ENCODE results near the gene DCLK1. TPM values are rescaled to one million over a fixed set of nuclear protein-coding genes. Genes with fewer than 3 reads are reported as not detected.

DCLK1 gene
- total and polyA plus RNA-seq, 10 donors: 2.0 to 22.1 (median 11.7) TPM

GRCh38 chr13:35953537-35954206 is 177.5 kb downstream of the DCLK1 start:
- Histone ChIP-seq H3K4me1 (no peaks in the 10 kb centered on the region), H3K36me3 (no peaks in the 10 kb centered on the region), H3K27ac (peak overlapping the region in 1 of 8 donors; percentile 22), H3K4me3 (peak overlapping the region in 3 of 8 donors; percentile 10 to 50 (median 18)), H3K9me3 (no peaks in the 10 kb centered on the region), H3K27me3 (replicated peaks in 1 of 7) (no peaks in the 10 kb centered on the region)
- intact Hi-C loops (cut with DNase I; ENCODE audit: low total_unique reads): no loop called here
- WGBS, 5 donors: 10 to 13% (median 11%) methylated on average over 12 of the region's 12 CpGs
- DNase-seq: no peak
- TF ChIP-seq CTCF (IDR thresholded peaks at IDR 0.05 in 8 of 11, conservative IDR thresholded peaks at IDR 0.05 in 3 of 11) (peak in 6 of 11 experiments; percentile 31 to 48 (median 38)), POLR2A (IDR thresholded peaks at IDR 0.05) (no peak), POLR2AphosphoS5 (IDR thresholded peaks at IDR 0.05) (peak in 1 of 3 donors; percentile 18)

DNA sequence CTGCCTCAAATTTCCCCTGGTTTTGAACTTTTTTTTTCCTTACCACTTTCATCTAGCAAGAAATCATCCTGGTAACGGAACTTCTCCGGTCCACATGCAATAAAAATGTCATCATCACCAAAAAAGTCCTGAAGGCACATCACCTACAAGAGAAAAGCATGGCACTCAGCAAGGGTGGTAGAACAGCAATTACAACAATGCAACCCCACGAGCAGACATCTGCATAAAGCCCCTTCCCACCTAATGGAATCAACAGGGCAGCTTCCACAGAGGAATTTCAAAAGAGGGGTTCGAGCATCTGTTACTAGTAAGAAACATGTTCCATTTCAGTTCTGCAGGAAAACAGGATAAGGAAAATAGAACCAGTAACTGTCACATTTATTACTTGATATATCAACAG is 183.9 kb downstream of the DCLK1 start:
- no peaks in the 10 kb centered on the region for H3K27me3 ChIP-seq (replicated peaks in 1 of 7)
- TF ChIP-seq POLR2AphosphoS5 (IDR thresholded peaks at IDR 0.05) (no peak), CTCF (IDR thresholded peaks at IDR 0.05 in 8 of 11, conservative IDR thresholded peaks at IDR 0.05 in 3 of 11) (no peak), POLR2A (IDR thresholded peaks at IDR 0.05) (no peak)
- H3K9me3 ChIP-seq: peaks cover 0 to 18% (median 9%) of the 10 kb centered on the region in 8 donors
- WGBS, 5 donors: 57 to 67% (median 64%) methylated on average over 4 of the region's 4 CpGs
- H3K4me3 ChIP-seq: no peak overlapping the region
- H3K36me3 ChIP-seq: no peaks in the 10 kb centered on the region
- no peak overlapping the region for H3K27ac ChIP-seq
- no peaks in the 10 kb centered on the region for H3K4me1 ChIP-seq
- DNase-seq: no peak
- intact Hi-C loops (cut with DNase I; ENCODE audit: low total_unique reads): no loop called here

- DNase-seq: no peak
- no peaks in the 10 kb centered on the region for H3K27me3 ChIP-seq (replicated peaks in 1 of 7)
- intact Hi-C loops (cut with DNase I; ENCODE audit: low total_unique reads): no loop called here
- WGBS, 5 donors: 78 to 83% (median 80%) methylated on average over 4 of the region's 4 CpGs
- no peak overlapping the region for H3K27ac ChIP-seq
- TF ChIP-seq CTCF (IDR thresholded peaks at IDR 0.05 in 8 of 11, conservative IDR thresholded peaks at IDR 0.05 in 3 of 11): no peak
- no peak for TF ChIP-seq POLR2A (IDR thresholded peaks at IDR 0.05)
- TF ChIP-seq POLR2AphosphoS5 (IDR thresholded peaks at IDR 0.05): no peak
- no peaks in the 10 kb centered on the region for H3K4me1 ChIP-seq
- H3K9me3 ChIP-seq: peaks cover 0 to 18% (median 9%) of the 10 kb centered on the region in 8 donors
- no peaks in the 10 kb centered on the region for H3K36me3 ChIP-seq
- H3K4me3 ChIP-seq: no peak overlapping the region
These were observed 185.8 kb downstream of the DCLK1 start for GRCh38 chr13:35945368-35945767.

DNA sequence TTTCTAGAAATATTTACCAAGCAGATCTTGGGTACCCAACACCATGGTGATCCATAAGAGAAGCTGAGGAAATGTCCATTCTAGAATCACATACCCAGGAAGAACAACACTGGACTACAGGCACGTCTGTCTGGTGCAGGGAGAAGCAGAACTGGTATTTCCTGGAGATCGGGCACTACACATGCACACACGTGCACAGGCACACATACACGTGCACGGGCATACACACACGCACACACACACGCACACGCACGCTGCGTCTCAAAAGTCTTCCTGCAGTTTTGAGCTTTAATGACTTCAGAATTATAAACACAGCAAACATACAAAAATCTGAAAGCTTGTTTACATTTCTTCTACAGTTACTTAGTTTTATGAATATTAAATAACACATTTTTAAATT is 189.8 kb downstream of the DCLK1 start:
- 84 to 89% (median 88%) methylated on average over 10 of the region's 10 CpGs for WGBS, 5 donors
- TF ChIP-seq POLR2A (IDR thresholded peaks at IDR 0.05): no peak
- no peak for TF ChIP-seq POLR2AphosphoS5 (IDR thresholded peaks at IDR 0.05)
- no peak for TF ChIP-seq CTCF (IDR thresholded peaks at IDR 0.05 in 8 of 11, conservative IDR thresholded peaks at IDR 0.05 in 3 of 11)
- peaks cover 0 to 18% (median 9%) of the 10 kb centered on the region in 8 donors for H3K9me3 ChIP-seq
- intact Hi-C loops (cut with DNase I; ENCODE audit: low total_unique reads): no loop called here
- H3K4me3 ChIP-seq: no peak overlapping the region
- H3K36me3 ChIP-seq: no peaks in the 10 kb centered on the region
- no peak for DNase-seq
- H3K4me1 ChIP-seq: no peaks in the 10 kb centered on the region
- H3K27me3 ChIP-seq (replicated peaks in 1 of 7): no peaks in the 10 kb centered on the region
- no peak overlapping the region for H3K27ac ChIP-seq

Data from spleen (tissue), 11 donors.